ENCODE measurements around the gene HHAT. TPM values are rescaled to one million over a fixed set of nuclear protein-coding genes. Genes with fewer than 3 reads are reported as not detected.

Gene HHAT
- polyA plus RNA-seq, 3 donors from 2014 or later, result 0.38 to 1.4 TPM; not detected in 1

- Mint-ChIP-seq H3K27me3 (ENCODE audit: low read depth in 3 of 3) (no peaks in the 10 kb centered on the region), H3K9me3 (peaks cover 0 to 1% (median 0%) of the 10 kb centered on the region in 6 donors), H3K27ac (no peak overlapping the region), H3K4me1 (no peaks in the 10 kb centered on the region), H3K4me3 (no peak overlapping the region), H3K36me3 (no peaks in the 10 kb centered on the region)
- no peak for DNase-seq
Measured at GRCh38 chr1:210527091-210527490, 198.4 kb downstream of the HHAT start.

DNA sequence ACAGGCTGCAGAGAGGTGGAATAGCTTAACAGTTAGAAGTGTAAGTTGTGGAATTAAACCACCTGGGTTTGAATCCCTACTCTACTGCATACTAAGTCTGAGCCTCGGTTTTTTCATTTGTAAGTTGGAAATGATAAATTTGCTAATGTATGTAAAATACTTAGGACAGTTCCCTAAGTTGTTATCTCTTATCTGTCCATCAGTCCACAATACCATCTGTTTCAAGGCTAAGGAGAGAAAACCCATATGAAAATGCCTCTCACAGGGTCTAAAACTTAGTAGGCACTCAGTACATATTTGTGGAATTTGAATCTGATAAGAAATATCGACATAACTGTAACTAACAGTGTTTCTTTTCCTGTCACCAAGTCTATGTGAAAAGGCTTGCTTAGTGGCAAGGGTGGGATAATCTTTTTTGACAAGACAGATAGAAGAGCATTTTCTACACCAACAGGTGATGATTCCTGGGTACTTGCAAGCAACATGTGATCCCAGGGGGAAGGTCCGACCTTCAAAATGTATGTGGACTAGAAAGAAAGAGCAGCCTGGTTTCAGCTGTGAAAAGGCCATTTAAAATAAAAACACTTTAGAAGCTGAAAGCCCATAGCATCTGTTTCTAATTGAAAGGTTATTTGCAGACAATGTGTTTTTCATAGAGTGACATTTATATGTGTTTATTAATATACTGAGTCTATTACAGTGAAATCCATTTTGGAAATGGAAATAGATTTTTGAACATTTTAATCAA lies 202.9 kb downstream of the HHAT start:
- no peaks in the 10 kb centered on the region for H3K9me3 Mint-ChIP-seq
- no peak overlapping the region for H3K27ac Mint-ChIP-seq
- DNase-seq, result no peak
- no peaks in the 10 kb centered on the region for H3K4me1 Mint-ChIP-seq
- H3K27me3 Mint-ChIP-seq (ENCODE audit: low read depth in 3 of 3), result peaks cover 0 to 2% (median 0%) of the 10 kb centered on the region in 3 donors
- no peak overlapping the region for H3K4me3 Mint-ChIP-seq
- no peaks in the 10 kb centered on the region for H3K36me3 Mint-ChIP-seq

DNA sequence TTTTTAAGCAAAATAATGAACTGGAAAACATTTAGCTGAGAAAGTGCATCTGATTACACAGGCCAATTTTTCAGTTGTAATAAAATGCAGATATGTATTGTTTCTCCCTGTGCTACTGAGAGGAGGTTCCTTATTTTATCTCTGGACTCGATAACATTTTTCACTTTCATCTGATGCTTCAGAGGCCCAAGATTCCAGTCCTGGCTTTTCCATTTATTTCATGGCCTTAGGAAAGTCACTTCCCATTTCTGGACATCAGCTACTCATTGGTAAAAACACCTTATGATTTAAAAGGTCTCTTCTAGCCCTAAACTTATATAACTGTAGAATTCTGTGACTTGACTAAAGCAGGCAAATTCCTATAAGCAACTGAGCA lies 203.5 kb downstream of the HHAT start:
- H3K4me3 Mint-ChIP-seq, result no peak overlapping the region
- peaks cover 0 to 2% (median 1%) of the 10 kb centered on the region in 3 donors for H3K27me3 Mint-ChIP-seq (ENCODE audit: low read depth in 3 of 3)
- H3K27ac Mint-ChIP-seq, result no peak overlapping the region
- DNase-seq, result no peak
- no peaks in the 10 kb centered on the region for H3K36me3 Mint-ChIP-seq
- H3K4me1 Mint-ChIP-seq, result no peaks in the 10 kb centered on the region
- H3K9me3 Mint-ChIP-seq, result no peaks in the 10 kb centered on the region

DNA sequence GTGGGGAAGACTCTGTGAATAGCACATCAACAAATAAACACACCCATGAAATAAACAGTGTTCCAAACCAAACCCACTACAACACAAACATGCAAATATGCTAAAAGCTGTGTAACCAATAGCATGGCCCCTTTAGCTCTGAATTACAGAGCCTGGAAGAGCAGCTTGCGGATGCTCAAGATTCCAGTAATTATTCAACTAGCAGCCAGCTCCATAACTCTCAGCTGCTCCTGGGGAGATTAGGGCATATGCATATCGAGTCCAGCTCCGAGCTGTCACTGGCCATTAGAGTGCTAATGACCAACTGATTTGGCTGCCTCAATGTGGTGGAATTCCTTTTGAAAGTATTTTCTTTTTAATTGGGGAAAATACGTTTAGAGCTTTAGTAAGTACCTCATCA lies 207.1 kb downstream of the HHAT start:
- Mint-ChIP-seq H3K9me3 (no peaks in the 10 kb centered on the region), H3K4me1 (no peaks in the 10 kb centered on the region), H3K27ac (no peak overlapping the region), H3K4me3 (no peak overlapping the region), H3K27me3 (ENCODE audit: low read depth in 3 of 3) (peaks cover 0 to 2% (median 2%) of the 10 kb centered on the region in 3 donors), H3K36me3 (no peaks in the 10 kb centered on the region)
- DNase-seq, result no peak

DNA sequence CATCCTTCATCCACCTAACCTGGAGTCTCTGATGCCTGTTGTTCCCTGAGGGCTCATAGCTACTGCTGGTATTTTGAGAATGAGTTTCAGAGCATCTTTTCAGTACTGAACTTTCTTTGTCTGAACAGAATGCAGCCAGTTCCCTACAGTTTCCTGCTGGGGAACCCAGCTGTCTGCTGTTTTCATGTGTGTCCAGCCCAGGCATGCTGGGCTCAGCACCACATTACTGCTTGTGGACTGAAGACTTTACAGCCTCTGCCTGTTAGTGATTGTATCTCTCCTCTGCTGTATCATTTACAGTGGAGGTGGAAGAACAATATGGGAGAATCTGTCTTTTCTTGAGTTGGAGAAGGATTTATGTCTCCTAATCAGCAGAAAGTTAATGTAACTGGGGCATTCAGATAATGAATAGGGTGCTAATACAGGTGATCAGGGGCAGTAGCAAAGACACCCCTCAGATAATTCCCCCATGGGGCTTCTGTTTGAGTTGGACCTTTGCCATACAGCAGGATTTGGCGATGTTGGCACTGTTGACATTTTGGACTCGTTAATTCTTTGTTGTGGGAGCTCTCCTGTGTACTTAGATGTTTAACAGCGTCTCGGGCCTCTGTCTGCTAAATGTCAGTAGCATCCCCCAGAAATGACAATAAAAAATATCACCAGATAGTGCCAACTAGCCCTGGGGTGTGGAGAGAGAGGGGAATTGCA lies 207.7 kb downstream of the HHAT start:
- H3K36me3 Mint-ChIP-seq, result no peaks in the 10 kb centered on the region
- no peak overlapping the region for H3K27ac Mint-ChIP-seq
- no peak overlapping the region for H3K4me3 Mint-ChIP-seq
- peaks cover 0 to 2% (median 2%) of the 10 kb centered on the region in 3 donors for H3K27me3 Mint-ChIP-seq (ENCODE audit: low read depth in 3 of 3)
- no peaks in the 10 kb centered on the region for H3K9me3 Mint-ChIP-seq
- H3K4me1 Mint-ChIP-seq, result no peaks in the 10 kb centered on the region
- no peak for DNase-seq

- DNase-seq, result no peak
- Mint-ChIP-seq H3K9me3 (no peaks in the 10 kb centered on the region), H3K27ac (no peak overlapping the region), H3K4me3 (no peak overlapping the region), H3K4me1 (no peaks in the 10 kb centered on the region), H3K36me3 (no peaks in the 10 kb centered on the region), H3K27me3 (ENCODE audit: low read depth in 3 of 3) (peaks cover 0 to 3% (median 2%) of the 10 kb centered on the region in 3 donors)
Measured at GRCh38 chr1:210540288-210540687, 211.6 kb downstream of the HHAT start.

DNA sequence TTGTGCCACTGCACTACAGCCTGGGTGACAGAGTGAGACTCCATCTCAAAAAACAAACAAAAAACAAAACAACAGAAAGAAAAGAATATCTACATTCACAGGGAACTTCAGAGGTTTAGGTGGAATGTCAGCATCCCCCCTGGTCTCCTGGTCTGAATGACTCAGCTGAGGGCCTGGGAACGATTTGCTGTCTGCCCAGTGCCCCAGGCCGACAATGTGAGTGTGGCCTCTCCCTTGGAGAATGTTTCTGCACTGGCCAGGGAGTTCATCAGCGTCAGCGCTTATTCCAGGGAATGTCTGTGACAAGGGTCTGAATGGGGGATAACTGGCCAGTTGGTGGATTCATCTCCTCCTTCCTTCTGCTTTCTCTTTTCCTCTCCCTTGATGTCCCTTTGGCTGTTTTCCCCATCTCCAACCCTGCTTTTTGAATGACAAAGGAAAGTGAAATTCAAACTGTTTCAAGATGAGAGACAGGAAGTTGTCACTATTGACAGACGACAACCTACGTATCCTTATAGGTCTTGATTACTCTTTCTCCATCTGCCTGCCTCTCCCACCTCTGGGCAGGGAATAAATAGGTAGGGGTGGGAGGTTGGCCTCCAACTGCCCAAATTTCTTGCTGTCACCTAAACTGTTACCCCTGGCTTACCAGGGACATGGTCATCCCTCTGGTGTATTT lies 213.1 kb downstream of the HHAT start:
- H3K27me3 Mint-ChIP-seq (ENCODE audit: low read depth in 3 of 3), result peaks cover 0 to 6% (median 3%) of the 10 kb centered on the region in 3 donors
- no peaks in the 10 kb centered on the region for H3K9me3 Mint-ChIP-seq
- no peak overlapping the region for H3K4me3 Mint-ChIP-seq
- no peaks in the 10 kb centered on the region for H3K36me3 Mint-ChIP-seq
- H3K4me1 Mint-ChIP-seq, result no peaks in the 10 kb centered on the region
- DNase-seq, result no peak
- no peak overlapping the region for H3K27ac Mint-ChIP-seq

DNA sequence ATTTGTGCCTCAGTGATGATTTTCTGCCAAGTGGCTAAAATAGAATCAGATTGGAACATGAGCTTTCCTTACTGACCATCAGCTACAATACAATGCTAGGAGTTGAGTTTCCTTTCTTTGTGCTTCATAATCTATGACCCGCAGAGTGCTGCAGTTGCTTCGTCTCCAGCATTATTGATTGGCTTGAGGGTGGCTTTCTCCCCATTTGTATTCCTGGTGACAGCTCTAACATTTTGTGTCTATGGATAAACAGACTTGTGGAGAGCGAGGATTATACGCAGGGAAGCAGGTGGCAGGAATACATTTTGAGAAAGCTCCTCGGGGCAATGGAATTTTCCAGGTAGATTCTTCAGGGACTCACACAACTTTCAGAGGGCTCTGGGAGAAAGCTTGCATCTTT lies 223.2 kb downstream of the HHAT start:
- H3K9me3 Mint-ChIP-seq, result peaks cover 0 to 1% (median 0%) of the 10 kb centered on the region in 6 donors
- H3K27ac Mint-ChIP-seq, result no peak overlapping the region
- no peaks in the 10 kb centered on the region for H3K36me3 Mint-ChIP-seq
- no peaks in the 10 kb centered on the region for H3K4me1 Mint-ChIP-seq
- DNase-seq, result no peak
- H3K4me3 Mint-ChIP-seq, result no peak overlapping the region
- peaks cover 0 to 7% (median 4%) of the 10 kb centered on the region in 3 donors for H3K27me3 Mint-ChIP-seq (ENCODE audit: low read depth in 3 of 3)

DNA sequence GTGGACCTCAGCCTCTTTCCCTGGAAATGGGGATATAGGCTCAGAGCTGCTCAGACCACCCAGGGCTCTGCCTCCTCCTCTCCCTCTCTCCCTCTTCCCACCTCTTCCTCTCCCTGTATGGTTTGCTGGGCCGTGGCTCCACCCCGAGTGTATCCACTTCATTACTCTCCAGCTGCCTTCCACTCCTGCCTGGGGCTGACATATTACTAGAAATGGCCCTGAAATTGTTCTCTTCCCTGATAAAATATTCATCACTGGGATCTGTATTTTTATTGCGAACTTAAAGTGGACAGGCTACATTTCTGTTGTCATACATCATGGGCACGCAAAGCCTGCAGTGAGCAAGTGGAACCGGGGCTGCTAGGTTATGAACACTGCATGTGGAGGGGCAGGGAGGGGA lies 225.0 kb downstream of the HHAT start:
- H3K27me3 Mint-ChIP-seq (ENCODE audit: low read depth in 3 of 3), result peaks cover 0 to 9% (median 7%) of the 10 kb centered on the region in 3 donors
- H3K9me3 Mint-ChIP-seq, result peaks cover 0 to 1% (median 0%) of the 10 kb centered on the region in 6 donors
- H3K36me3 Mint-ChIP-seq, result no peaks in the 10 kb centered on the region
- no peak overlapping the region for H3K27ac Mint-ChIP-seq
- H3K4me1 Mint-ChIP-seq, result no peaks in the 10 kb centered on the region
- no peak for DNase-seq
- H3K4me3 Mint-ChIP-seq, result no peak overlapping the region

DNA sequence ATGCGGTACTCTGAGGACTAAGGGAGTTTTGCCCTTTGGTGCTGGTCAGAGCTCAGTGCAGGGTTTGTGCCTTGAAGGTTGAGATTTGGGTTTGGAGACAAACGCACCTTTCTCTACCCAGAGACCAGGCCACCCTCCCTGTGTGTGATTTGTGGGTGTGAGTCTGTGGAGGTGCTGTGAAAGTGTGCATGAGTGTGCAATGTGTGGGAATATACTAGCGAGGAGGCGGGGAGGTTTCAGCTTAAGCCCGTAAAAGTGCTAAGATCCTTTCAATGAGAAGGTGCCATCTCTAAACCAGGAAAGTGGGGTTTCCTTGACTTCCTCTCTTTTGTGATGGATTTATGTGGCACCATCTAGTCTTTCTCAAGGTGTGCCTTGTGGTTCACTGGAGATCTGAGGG lies 225.7 kb downstream of the HHAT start:
- H3K4me3 Mint-ChIP-seq, result no peak overlapping the region
- DNase-seq, result no peak
- H3K36me3 Mint-ChIP-seq, result no peaks in the 10 kb centered on the region
- no peak overlapping the region for H3K27ac Mint-ChIP-seq
- no peaks in the 10 kb centered on the region for H3K4me1 Mint-ChIP-seq
- H3K27me3 Mint-ChIP-seq (ENCODE audit: low read depth in 3 of 3), result peaks cover 0 to 9% (median 7%) of the 10 kb centered on the region in 3 donors
- peaks cover 0 to 1% (median 0%) of the 10 kb centered on the region in 6 donors for H3K9me3 Mint-ChIP-seq

GRCh38 chr1:210556475-210556874 lies 227.8 kb downstream of the HHAT start:
- Mint-ChIP-seq H3K9me3 (peaks cover 0 to 1% (median 0%) of the 10 kb centered on the region in 6 donors), H3K36me3 (no peaks in the 10 kb centered on the region), H3K4me1 (no peaks in the 10 kb centered on the region), H3K4me3 (no peak overlapping the region), H3K27ac (no peak overlapping the region), H3K27me3 (ENCODE audit: low read depth in 3 of 3) (peaks cover 0 to 9% (median 7%) of the 10 kb centered on the region in 3 donors)
- DNase-seq, result no peak

DNA sequence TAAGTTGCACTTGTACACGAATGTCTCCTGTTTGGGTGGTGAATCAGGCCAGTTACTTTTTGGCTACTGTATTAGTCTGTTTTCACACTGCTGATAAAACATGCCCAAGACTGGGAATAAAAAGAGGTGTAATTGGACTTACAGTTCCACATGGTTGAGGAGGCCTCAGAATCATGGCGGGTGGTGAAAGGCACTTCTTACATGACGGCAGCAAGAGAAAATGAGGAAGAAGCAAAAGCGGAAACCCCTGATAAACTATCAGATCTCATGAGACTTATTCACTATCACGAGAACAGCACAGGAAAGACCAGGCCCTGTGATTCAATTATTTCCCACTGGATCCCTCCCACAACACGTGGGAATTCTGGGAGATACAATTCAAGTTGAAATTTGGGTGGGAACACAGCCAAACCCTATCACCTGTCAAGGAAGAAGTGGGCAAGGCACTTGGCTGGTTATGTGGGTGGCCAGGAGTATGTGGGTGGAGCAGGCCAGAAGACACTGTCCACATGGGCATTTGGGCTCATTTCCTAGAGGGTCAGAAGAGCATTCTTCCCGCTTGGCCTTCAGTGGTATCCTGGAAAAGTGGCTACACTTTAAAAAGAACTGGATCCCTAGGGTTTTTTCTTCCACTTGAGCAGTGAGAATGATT lies 228.8 kb downstream of the HHAT start:
- peaks cover 0 to 9% (median 5%) of the 10 kb centered on the region in 3 donors for H3K27me3 Mint-ChIP-seq (ENCODE audit: low read depth in 3 of 3)
- peaks cover 0 to 1% (median 0%) of the 10 kb centered on the region in 6 donors for H3K9me3 Mint-ChIP-seq
- no peak for DNase-seq
- no peaks in the 10 kb centered on the region for H3K36me3 Mint-ChIP-seq
- H3K4me3 Mint-ChIP-seq, result no peak overlapping the region
- H3K27ac Mint-ChIP-seq, result no peak overlapping the region
- H3K4me1 Mint-ChIP-seq, result no peaks in the 10 kb centered on the region

DNA sequence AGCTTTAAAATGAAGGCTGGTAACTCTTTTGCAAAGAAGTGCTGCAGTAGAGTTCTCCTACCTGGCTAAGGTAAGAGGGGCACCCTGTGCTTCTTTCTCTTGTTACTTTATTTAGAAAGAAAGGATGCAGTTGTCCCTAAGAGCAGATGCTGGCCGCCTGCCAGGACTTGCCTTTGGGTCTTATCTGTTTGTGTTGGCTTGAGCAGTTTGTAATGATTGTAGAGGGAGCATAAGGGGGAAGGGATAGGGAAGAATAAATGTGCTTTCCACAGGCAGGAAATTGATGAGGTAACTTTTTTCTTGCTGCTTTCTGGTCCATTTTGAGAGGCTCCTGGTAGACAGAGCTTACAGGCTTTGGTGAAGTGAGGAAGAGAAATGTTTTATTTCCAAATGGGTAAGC lies 229.6 kb downstream of the HHAT start:
- Mint-ChIP-seq H3K4me3 (no peak overlapping the region), H3K27ac (no peak overlapping the region), H3K36me3 (no peaks in the 10 kb centered on the region), H3K4me1 (no peaks in the 10 kb centered on the region), H3K27me3 (ENCODE audit: low read depth in 3 of 3) (peaks cover 1 to 9% (median 5%) of the 10 kb centered on the region in 3 donors), H3K9me3 (peaks cover 0 to 1% (median 0%) of the 10 kb centered on the region in 6 donors)
- DNase-seq, result no peak

GRCh38 chr1:210565306-210565705 lies 236.6 kb downstream of the HHAT start:
- Mint-ChIP-seq H3K36me3 (no peaks in the 10 kb centered on the region), H3K27me3 (ENCODE audit: low read depth in 3 of 3) (peaks cover 0 to 4% (median 2%) of the 10 kb centered on the region in 3 donors), H3K4me3 (no peak overlapping the region), H3K27ac (no peak overlapping the region), H3K9me3 (peaks cover 0 to 2% (median 0%) of the 10 kb centered on the region in 6 donors), H3K4me1 (no peaks in the 10 kb centered on the region)
- no peak for DNase-seq

Data from immature natural killer cell (primary cell).